Lung microvascular endothelial cell (primary cell): ENCODE results near the gene MADD. TPM values are rescaled to one million over a fixed set of nuclear protein-coding genes. Genes with fewer than 3 reads are reported as not detected.
A peak's percentile ranks its signal among the peaks of the same experiment; 100 is the strongest.

ENCODE experiments used
- DNase-seq, 2 donors: peaks; one replicate each; pipeline versions ENCODE4 v3.0.0 to v3.0.0-alpha.2; 2010; ENCODE audit warnings: low read depth in 2 of 2
- total RNA-seq: library from RNA; depleted of rRNA; stranded (reverse); fragments of >200 nt; gene quantifications from 2 replicates; pipeline ENCODE4 v1.2.1, GENCODE V29; 2014

MADD gene
- total RNA-seq, result 16.3 and 21.0 TPM in 2 replicates

GRCh38 chr11:47269829-47270305 is at the start of gene MADD:
Gene MADD (plus strand): TSS chr11:47270133.
- peak; percentile 87 to 91 for DNase-seq

- peak; percentile 74 to 90 for DNase-seq
These were observed 49.5 kb upstream of the MADD start for GRCh38 chr11:47220401-47220821.

- no peak for DNase-seq
These were observed 47.2 kb upstream of the MADD start for GRCh38 chr11:47222696-47223095.

- no peak for DNase-seq
These were observed 44.2 kb upstream of the MADD start for GRCh38 chr11:47225552-47226400.

- no peak for DNase-seq
These were observed 40.8 kb upstream of the MADD start for GRCh38 chr11:47229161-47229560.

- no peak for DNase-seq
These were observed 36.9 kb upstream of the MADD start for GRCh38 chr11:47233051-47233450.

GRCh38 chr11:47233989-47234668 is 35.8 kb upstream of the MADD start:
- peak; percentile 50 to 70 for DNase-seq

GRCh38 chr11:47234669-47235100 is 35.2 kb upstream of the MADD start:
- DNase-seq, result peak; percentile 25 to 88

GRCh38 chr11:47235163-47235562 is 34.8 kb upstream of the MADD start:
- DNase-seq, result no peak

- DNase-seq, result peak in 1 of 2 donors; percentile 65
These were observed 33.5 kb upstream of the MADD start for GRCh38 chr11:47236482-47236881.

- no peak for DNase-seq
These were observed 30.1 kb upstream of the MADD start for GRCh38 chr11:47239852-47240251.

- DNase-seq, result peak in 1 of 2 donors; percentile 33
These were observed 28.1 kb upstream of the MADD start for GRCh38 chr11:47241841-47242301.

GRCh38 chr11:47242596-47243192 is 27.2 kb upstream of the MADD start:
- DNase-seq, result no peak

- DNase-seq, result no peak
These were observed 26.5 kb upstream of the MADD start for GRCh38 chr11:47243454-47243853.

GRCh38 chr11:47244448-47245350 is 25.2 kb upstream of the MADD start:
- no peak for DNase-seq

- DNase-seq, result no peak
These were observed 24.1 kb upstream of the MADD start for GRCh38 chr11:47245611-47246357.

- no peak for DNase-seq
These were observed 22.4 kb upstream of the MADD start for GRCh38 chr11:47247502-47247901.

- no peak for DNase-seq
These were observed 21.6 kb upstream of the MADD start for GRCh38 chr11:47248304-47248663.

- DNase-seq, result peak; percentile 92 to 93
These were observed 21.1 kb upstream of the MADD start, which contains the start of gene ACP2 for GRCh38 chr11:47248664-47249377. Gene ACP2 (minus strand): TSS chr11:47248814. CDS start chr11:47248789, 25 bp downstream.

- no peak for DNase-seq
These were observed 20.6 kb upstream of the MADD start for GRCh38 chr11:47249378-47249715.
